DMS53 treated with DMSO at 0.1 percent for 48 hours (cell line): Measurements from ENCODE around the gene ETV4.
"Not testable (repeated sequence)": the region's sequence is repeated elsewhere in the genome, so short reads cannot be mapped to it uniquely, and the experiment has no call there.

Experiments used
- DNase-seq: peaks from one replicate; lab custom pipeline; 2025; ENCODE audit not compliant: unreplicated experiment; lab: John Stamatoyannopoulos, UW

ETV4 gene

DNA sequence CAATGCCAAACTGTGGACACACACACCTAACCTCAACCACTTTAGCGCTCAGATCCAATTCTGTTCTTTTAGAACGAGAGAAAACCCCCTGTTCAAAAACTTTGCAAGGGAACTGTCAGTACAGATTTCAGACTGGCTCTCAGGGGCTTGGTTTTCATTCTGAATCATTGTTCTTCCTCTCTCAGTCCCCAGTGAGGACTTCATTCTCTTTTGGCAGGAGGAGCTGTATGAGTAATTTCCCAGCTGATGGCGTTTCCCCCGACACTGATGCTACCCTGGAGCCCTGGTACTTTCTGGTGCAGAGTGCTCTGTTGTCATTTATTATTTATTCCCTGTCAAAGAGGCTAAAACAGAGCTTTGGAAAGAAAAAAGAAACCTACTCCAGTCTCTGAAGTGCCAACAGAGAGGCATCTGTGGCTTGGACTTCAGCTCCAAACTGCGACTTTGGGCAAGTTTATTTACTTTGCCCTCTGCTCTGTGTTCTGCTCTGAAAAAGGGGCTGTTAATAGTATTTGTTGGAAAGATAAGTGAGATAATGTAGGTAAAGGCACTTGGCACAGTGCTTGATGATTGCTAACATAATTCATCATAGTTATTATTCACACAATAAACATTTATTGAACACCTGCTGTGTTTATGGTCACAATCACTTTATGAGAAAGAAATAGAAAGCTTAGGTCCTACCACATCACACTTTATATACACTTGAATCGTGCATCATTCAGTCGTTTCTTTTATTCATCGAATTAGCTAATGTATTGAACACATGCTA lies 28.3 kb downstream of the ETV4 start:
- no peak for DNase-seq

- no peak for DNase-seq
These were observed 29.0 kb downstream of the ETV4 start for GRCh38 chr17:43517161-43517560.

GRCh38 chr17:43515656-43516055 lies 30.5 kb downstream of the ETV4 start:
- no peak for DNase-seq

- DNase-seq, result not testable (repeated sequence)
These were observed 34.9 kb downstream of the ETV4 start for GRCh38 chr17:43511199-43511598.

DNA sequence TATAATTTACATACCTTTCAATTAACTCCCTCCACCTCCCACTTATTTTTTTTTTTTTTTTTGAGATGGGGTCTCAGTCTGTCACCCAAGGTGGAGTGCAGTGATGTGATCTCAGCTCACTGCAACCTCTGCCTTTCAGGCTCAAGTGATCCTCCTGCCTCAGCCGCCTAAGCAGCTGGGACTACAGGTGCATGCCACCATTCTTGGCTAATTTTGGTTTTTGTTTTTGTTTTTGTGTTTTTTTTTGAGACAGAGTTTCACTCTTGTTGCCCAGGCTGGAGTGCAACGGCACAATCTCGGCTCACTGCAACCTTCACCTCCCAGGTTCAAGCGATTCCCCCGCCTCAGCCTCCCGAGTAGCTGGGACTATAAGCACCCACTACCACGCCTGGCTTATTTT lies 36.7 kb downstream of the ETV4 start:
- DNase-seq, result not testable (repeated sequence)

DNA sequence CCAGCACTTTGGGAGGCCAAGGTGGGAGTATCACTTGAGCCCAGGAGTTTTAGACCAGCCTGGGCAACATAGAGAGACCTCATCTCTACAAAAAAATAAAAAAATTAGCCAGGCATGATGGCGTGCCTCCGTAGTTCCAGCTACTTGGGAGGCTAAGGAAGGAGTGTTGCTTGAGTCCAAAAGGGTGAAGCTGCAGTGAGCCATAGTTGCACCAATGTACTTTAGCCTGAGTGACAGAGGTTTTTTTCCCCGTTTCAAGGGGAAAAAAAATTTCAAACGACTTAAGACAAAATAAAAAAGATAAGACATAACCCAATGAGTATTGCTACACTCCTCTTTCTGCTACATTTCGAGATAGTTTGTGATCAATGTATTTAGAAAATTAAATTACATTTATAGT lies 55.5 kb downstream of the ETV4 start:
- no peak for DNase-seq

DNA sequence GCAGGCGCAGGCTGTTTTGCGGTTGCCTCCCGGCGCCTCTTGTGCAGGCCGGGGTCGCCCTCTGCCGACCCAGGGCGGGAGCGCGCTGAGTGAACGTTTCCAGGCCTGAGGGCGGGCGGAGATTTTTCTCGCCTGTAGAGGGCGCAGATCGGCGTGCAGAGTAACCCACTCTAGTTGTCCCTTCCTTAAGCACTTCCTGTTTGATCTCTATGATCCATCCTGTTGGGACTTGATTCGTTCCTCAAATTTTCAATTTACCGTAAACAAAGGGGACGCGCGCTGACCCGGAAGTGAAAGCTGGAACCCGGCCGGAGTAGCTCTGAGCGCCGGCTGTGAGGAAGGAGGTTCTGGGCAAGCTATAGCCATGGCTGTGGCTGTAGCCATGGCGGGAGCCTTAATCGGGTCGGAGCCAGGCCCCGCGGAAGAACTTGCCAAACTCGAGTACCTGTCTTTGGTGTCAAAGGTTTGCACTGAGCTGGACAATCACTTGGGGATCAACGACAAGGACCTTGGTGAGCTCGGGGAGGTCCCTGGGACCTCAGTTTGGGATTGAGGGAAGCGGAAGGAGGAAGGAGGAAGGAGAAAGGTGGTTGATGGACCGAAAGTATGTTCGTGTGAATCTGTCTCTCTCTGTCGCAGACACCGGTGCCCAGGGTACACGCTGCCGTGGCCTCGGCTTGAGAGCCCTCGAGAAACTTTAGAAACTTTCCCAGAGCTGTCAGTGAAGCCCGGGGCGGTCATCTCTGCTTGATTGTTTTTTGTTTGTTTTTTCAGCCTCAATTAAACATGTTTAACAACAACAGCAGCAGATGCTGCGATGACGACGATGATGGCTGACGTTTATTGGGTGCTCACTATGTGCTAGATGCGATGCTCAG lies 62.2 kb downstream of the ETV4 start, which contains the start of gene DHX8:
Gene DHX8, plus strand, starts transcription at position 302 of the 878 bp plus-strand sequence. Its CDS starts 63 bp downstream, at position 365.
- DNase-seq, result peak; percentile 99

DNA sequence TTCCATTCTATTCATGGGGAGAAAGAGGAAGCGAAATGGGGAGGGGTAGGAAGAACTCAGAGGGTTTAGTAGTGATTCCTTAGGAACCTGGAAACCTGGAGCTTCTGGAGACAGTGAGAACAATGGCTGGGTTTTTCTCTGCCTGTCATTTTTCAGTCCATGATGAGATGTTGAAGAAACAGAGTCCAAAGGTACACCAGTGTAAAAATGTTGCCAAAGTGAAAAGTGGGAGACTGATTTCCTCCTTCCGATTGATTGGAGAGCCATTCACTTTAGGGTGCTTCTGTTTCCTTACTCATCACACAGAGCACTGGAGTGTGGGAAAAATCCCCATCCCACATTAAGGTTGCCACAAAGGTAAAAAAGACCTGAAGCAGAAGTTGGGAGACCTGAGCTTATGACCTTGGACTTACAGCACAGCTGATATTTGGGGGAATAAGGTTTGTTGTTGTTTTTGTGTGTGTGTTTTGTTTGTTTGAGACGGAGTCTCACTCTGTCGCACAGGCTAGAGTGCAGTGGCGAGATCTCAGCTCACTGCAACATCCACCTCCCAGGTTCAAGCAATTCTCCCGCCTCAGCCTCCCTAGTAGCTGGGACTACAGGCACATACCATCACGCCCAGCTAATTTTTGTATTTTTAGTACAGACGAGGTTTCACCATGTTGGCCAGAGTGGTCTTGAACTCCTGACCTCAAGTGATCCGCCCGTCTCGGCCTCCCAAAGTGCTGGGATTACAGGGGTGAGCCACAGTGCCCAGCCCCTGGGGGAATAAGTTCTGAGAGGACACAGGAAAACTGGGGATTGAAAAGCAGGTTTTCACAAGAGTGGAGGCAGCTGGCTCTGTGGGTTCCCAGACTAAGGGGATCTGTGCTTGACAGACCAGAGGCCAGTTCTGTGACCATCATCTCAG lies 63.8 kb downstream of the ETV4 start:
- no peak for DNase-seq

GRCh38 chr17:43479948-43480347 lies 66.2 kb downstream of the ETV4 start:
- DNase-seq, result no peak
